ENCODE results near the gene MYH14. TPM values are rescaled to one million over a fixed set of nuclear protein-coding genes. Genes with fewer than 3 reads are reported as not detected.

The MYH14 gene
- not detected in 2 replicates for total RNA-seq

GRCh38 chr19:50203281-50204080, at the start of gene MYH14:
Gene MYH14 (plus strand): TSS chr19:50203622. CDS start chr19:50210366, 6,744 bp downstream.

GRCh38 chr19:50162988-50163387, 40.4 kb upstream of the MYH14 start, which contains the start of gene IZUMO2:
Gene IZUMO2 (minus strand): TSS chr19:50163281. CDS start chr19:50163194, 87 bp downstream.

GRCh38 chr19:50329146-50329925, 125.9 kb downstream of the MYH14 start, which contains the start of gene KCNC3:
Gene KCNC3 (minus strand): TSS chr19:50329377. CDS start chr19:50329082, 295 bp downstream.

Other genes starting within 250 kb of the MYH14 start
- gene SIGLEC11, start 242.4 kb upstream of the MYH14 start, total RNA-seq, result not detected in 2 replicates
- 23.0 and 26.5 TPM in 2 replicates for gene VRK3, start 178.2 kb upstream of the MYH14 start, total RNA-seq
- 6.5 and 10.7 TPM in 2 replicates for gene ZNF473, start 177.6 kb upstream of the MYH14 start, total RNA-seq
- not detected in 2 replicates for gene IZUMO2, start 40.3 kb upstream of the MYH14 start, total RNA-seq
- not detected in 2 replicates for gene KCNC3, start 125.8 kb downstream of the MYH14 start, total RNA-seq
- 0.11 and 0.25 TPM in 2 replicates for gene NAPSA, start 162.0 kb downstream of the MYH14 start, total RNA-seq
- gene NR1H2, start 172.8 kb downstream of the MYH14 start, total RNA-seq, result 74.4 and 98.2 TPM in 2 replicates
- gene POLD1, start 180.7 kb downstream of the MYH14 start, total RNA-seq, result 31.4 and 72.3 TPM in 2 replicates
- not detected in 2 replicates for gene SPIB, start 215.3 kb downstream of the MYH14 start, total RNA-seq
- not detected in 2 replicates for gene MYBPC2, start 229.3 kb downstream of the MYH14 start, total RNA-seq